Esophagus squamous epithelium (tissue), 5 donors: Measurements from ENCODE around the gene DBN1. TPM values are rescaled to one million over a fixed set of nuclear protein-coding genes. Genes with fewer than 3 reads are reported as not detected.

ENCODE experiments used
- DNase-seq: peaks from one replicate; lab custom pipeline; 2025; lab: John Stamatoyannopoulos, UW
- H3K27ac ChIP-seq, 4 donors: fragments of 200-600 bp; sonication (generic); one replicate each; pipeline ENCODE4 v1.5.1; 2016 to 2019; ENCODE audit warnings: mild to moderate bottlenecking in 1 of 4
- H3K27me3 ChIP-seq, 4 donors: fragments of 200-600 bp; sonication (generic); 1 replicate in 3 of 4; 2 replicates in 1 of 4; pipeline versions ENCODE4 v1.5.1 to v1.6.0; 2017 to 2021; ENCODE audit warnings: antibody characterized with exemption in 1 of 4
- H3K36me3 ChIP-seq, 3 donors: fragments of 200-600 bp; sonication (generic); one replicate each; pipeline ENCODE4 v1.5.1; 2016 to 2019
- H3K4me1 ChIP-seq, 3 donors: fragments of 200-600 bp; sonication (generic); one replicate each; pipeline ENCODE4 v1.5.1; 2017 to 2019
- H3K4me3 ChIP-seq, 4 donors: fragments of 200-600 bp; sonication (generic); 1 replicate in 3 of 4; 2 replicates in 1 of 4; pipeline ENCODE4 v1.5.1; 2016 to 2019; ENCODE audit warnings: mild to moderate bottlenecking in 2 of 4, moderate library complexity in 1 of 4
- H3K9me3 ChIP-seq, 3 donors: fragments of 200-600 bp; sonication (generic); one replicate each; pipeline ENCODE4 v1.5.1; 2016 to 2019
- CTCF ChIP-seq, 6 experiments: fragments of 450-650 bp in 4 of 6; fragments of 200-600 bp in 2 of 6; sonication (generic) in 2 of 6; IDR thresholded peaks; one replicate each; pipeline ENCODE4 v1.5.1; 2016 to 2019; ENCODE audit warnings: antibody characterized with exemption in 6 of 6, mild to moderate bottlenecking in 4 of 6, moderate library complexity in 4 of 6
- POLR2A ChIP-seq, 4 donors: fragments of 450-650 bp; IDR thresholded peaks; one replicate each; pipeline ENCODE4 v1.6.1; 2017; ENCODE audit warnings: antibody characterized with exemption in 4 of 4, mild to moderate bottlenecking in 4 of 4, moderate library complexity in 3 of 4
- WGBS, 2 donors: methylation state at CpG; one replicate each; pipeline ENCODE4 v1.1.5; 2018; 5-methylcytosine and 5-hydroxymethylcytosine counted together
- intact Hi-C: fragments of 100-400 bp; cut with DNase I; formaldehyde crosslinking; loops from one replicate; pipeline ENCODE4 v1.15.0; 2022
- total RNA-seq, 4 donors: library from RNA; depleted of rRNA; stranded (reverse); fragments of >200 nt; gene quantifications; one replicate each; pipeline ENCODE4 v1.1.0, GENCODE V29; 2016
- donor health status: DM: yes; HTN: yes; CAD: no.

The DBN1 gene
- total RNA-seq, 4 donors from 2014 or later: 11.9 to 51.1 (median 27.2) TPM

- intact Hi-C loops: loop anchor here (5.0 to 10.0 kb wide), 2 partner anchors 42 to 135 kb away; partner anchors contain the start of genes F12 and MXD3
- DNase-seq: no peak
- Histone ChIP-seq H3K9me3 (no peaks in the 10 kb centered on the region), H3K27ac (peak overlapping the region in 1 of 4 donors; percentile 37), H3K27me3 (peaks cover 0 to 62% (median 0%) of the 10 kb centered on the region in 4 donors), H3K4me1 (peaks cover 45 to 87% (median 46%) of the 10 kb centered on the region in 3 donors), H3K36me3 (no peaks in the 10 kb centered on the region), H3K4me3 (no peak overlapping the region)
- WGBS, 2 donors: 82 to 84% methylated on average over 5 to 7 of the region's 18 CpGs
- TF ChIP-seq POLR2A (IDR thresholded peaks at IDR 0.05) (no peak), CTCF (IDR thresholded peaks at IDR 0.05) (peak in 1 of 6 experiments; percentile 4)
These were observed 24.0 kb downstream of the DBN1 start for GRCh38 chr5:177449140-177450061.

- WGBS, 2 donors: 58 to 67% methylated on average over 4 to 5 of the region's 6 CpGs
- Histone ChIP-seq H3K4me1 (peaks cover 36 to 86% (median 37%) of the 10 kb centered on the region in 3 donors), H3K36me3 (no peaks in the 10 kb centered on the region), H3K9me3 (no peaks in the 10 kb centered on the region), H3K27ac (peak overlapping the region in 1 of 4 donors; percentile 62), H3K27me3 (peaks cover 0 to 59% (median 0%) of the 10 kb centered on the region in 4 donors), H3K4me3 (peak overlapping the region in 1 of 4 donors; percentile 82)
- intact Hi-C loops: no loop called here
- TF ChIP-seq CTCF (IDR thresholded peaks at IDR 0.05): no peak
- TF ChIP-seq POLR2A (IDR thresholded peaks at IDR 0.05): no peak
- DNase-seq: no peak
These were observed 25.0 kb downstream of the DBN1 start for GRCh38 chr5:177448244-177448950.

GRCh38 chr5:177447611-177448243, 25.7 kb downstream of the DBN1 start:
- Histone ChIP-seq H3K4me1 (peaks cover 31 to 86% (median 32%) of the 10 kb centered on the region in 3 donors), H3K27me3 (peaks cover 0 to 54% (median 0%) of the 10 kb centered on the region in 4 donors), H3K27ac (peak overlapping the region in 1 of 4 donors; percentile 62), H3K9me3 (no peaks in the 10 kb centered on the region), H3K4me3 (peak overlapping the region; percentile 45 to 82 (median 70)), H3K36me3 (no peaks in the 10 kb centered on the region)
- intact Hi-C loops: no loop called here
- no CpG with 5 or more reads among the region's 23 CpGs for WGBS, 2 donors
- TF ChIP-seq POLR2A (IDR thresholded peaks at IDR 0.05) (no peak), CTCF (IDR thresholded peaks at IDR 0.05) (peak in 1 of 6 experiments; percentile 2)
- no peak for DNase-seq

GRCh38 chr5:177447066-177447610, 26.3 kb downstream of the DBN1 start:
- DNase-seq: no peak
- WGBS, 2 donors: no CpG with 5 or more reads among the region's 52 CpGs
- peak overlapping the region in 2 of 4 donors; percentile 62 to 63 for H3K27ac ChIP-seq
- H3K4me1 ChIP-seq: peaks cover 29 to 80% (median 32%) of the 10 kb centered on the region in 3 donors
- peaks cover 0 to 5% (median 1%) of the 10 kb centered on the region in 3 donors for H3K36me3 ChIP-seq
- TF ChIP-seq CTCF (IDR thresholded peaks at IDR 0.05): no peak
- no peak for TF ChIP-seq POLR2A (IDR thresholded peaks at IDR 0.05)
- intact Hi-C loops: no loop called here
- no peaks in the 10 kb centered on the region for H3K9me3 ChIP-seq
- H3K27me3 ChIP-seq: peaks cover 0 to 48% (median 0%) of the 10 kb centered on the region in 4 donors
- H3K4me3 ChIP-seq: peak overlapping the region; percentile 45 to 82 (median 70)
